Ovary (tissue), 3 donors: ENCODE measurements around the gene KCNN4.

Experiments
- POLR2A ChIP-seq: fragments of 450-650 bp; IDR thresholded peaks from one replicate; pipeline ENCODE4 v1.6.1; 2017; ENCODE audit warnings: antibody characterized with exemption, mild to moderate bottlenecking, moderate library complexity
- TF ChIP-seq, protein P1 (sequence below), 3 donors: fragments of 450-650 bp in 2 of 3; fragments of 200-600 bp in 1 of 3; IDR thresholded peaks; one replicate each; pipeline versions ENCODE4 v1.5.1 to v1.8.0; 2016 to 2022; ENCODE audit warnings: antibody characterized with exemption in 3 of 3, mild to moderate bottlenecking in 1 of 3
- donor health status: DM: no; HTN: no; CAD: no.

DNA sequence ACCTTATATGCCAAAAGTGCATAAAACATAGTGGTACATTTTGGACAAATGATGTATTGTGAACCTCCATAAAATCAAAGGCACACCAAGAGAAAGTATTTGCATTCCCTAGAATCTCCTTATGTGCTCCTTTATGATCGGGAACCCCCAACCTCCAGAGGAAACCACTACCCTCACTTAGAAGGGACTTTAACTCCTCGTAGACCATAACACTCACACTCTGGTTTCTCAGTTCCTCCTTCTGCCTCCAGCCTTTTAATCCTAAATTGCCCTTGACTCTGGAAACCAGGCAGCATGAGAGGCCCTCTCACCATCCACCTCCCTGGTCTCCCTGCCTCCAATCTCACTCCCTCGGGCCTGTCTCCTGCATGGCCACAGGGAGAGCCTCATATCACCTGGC is 9.8 kb upstream of the KCNN4 start:
- TF ChIP-seq, protein P1, sequence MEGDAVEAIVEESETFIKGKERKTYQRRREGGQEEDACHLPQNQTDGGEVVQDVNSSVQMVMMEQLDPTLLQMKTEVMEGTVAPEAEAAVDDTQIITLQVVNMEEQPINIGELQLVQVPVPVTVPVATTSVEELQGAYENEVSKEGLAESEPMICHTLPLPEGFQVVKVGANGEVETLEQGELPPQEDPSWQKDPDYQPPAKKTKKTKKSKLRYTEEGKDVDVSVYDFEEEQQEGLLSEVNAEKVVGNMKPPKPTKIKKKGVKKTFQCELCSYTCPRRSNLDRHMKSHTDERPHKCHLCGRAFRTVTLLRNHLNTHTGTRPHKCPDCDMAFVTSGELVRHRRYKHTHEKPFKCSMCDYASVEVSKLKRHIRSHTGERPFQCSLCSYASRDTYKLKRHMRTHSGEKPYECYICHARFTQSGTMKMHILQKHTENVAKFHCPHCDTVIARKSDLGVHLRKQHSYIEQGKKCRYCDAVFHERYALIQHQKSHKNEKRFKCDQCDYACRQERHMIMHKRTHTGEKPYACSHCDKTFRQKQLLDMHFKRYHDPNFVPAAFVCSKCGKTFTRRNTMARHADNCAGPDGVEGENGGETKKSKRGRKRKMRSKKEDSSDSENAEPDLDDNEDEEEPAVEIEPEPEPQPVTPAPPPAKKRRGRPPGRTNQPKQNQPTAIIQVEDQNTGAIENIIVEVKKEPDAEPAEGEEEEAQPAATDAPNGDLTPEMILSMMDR (IDR thresholded peaks at IDR 0.05) = no peak
- TF ChIP-seq POLR2A = no peak
